WTC11 (cell line): ENCODE data around the gene HTR6.

ENCODE experiments used
- JUN ChIP-seq: sonication (generic); formaldehyde crosslinking; IDR thresholded peaks from 2 replicates; pipeline ENCODE4 v1.8.0; 2023; ENCODE audit warnings: mild to moderate bottlenecking, missing genetic modification reagents
- SMAD3 ChIP-seq: sonication (generic); formaldehyde crosslinking; IDR thresholded peaks from 2 replicates; pipeline ENCODE4 v1.8.0; 2022; ENCODE audit warnings: missing genetic modification reagents, mild to moderate bottlenecking, borderline replicate concordance
- TF ChIP-seq, protein P1 (sequence below): fragments of 200-600 bp; IDR thresholded peaks from 2 replicates; pipeline ENCODE4 v1.8.0; 2022; ENCODE audit warnings: antibody characterized with exemption
- TF ChIP-seq, protein P2 (sequence below): sonication (generic); formaldehyde crosslinking; IDR thresholded peaks from 2 replicates; pipeline ENCODE4 v1.8.1; 2023; ENCODE audit warnings: mild to moderate bottlenecking, missing genetic modification reagents

DNA sequence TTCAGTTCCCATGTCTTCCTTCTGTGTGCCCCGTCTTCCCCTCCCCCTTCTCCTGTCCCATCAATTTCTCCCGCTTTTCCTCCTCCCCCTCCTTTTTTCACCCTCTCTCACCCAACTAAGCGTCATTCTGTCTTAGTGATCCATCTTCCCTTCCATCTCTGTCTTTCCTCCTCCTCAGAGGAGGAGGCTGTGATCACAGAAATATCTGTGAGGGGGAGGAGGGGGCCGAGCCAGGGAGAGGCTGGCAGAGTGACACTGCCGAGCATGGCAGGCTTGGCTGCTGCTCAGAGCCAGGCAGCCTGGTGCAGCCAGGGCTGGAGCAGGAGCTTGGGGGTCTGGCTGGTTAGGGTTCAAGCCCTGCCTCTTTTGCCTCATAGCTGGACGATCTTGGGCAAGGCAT lies 7.6 kb downstream of the HTR6 start:
- TF ChIP-seq, protein P1, sequence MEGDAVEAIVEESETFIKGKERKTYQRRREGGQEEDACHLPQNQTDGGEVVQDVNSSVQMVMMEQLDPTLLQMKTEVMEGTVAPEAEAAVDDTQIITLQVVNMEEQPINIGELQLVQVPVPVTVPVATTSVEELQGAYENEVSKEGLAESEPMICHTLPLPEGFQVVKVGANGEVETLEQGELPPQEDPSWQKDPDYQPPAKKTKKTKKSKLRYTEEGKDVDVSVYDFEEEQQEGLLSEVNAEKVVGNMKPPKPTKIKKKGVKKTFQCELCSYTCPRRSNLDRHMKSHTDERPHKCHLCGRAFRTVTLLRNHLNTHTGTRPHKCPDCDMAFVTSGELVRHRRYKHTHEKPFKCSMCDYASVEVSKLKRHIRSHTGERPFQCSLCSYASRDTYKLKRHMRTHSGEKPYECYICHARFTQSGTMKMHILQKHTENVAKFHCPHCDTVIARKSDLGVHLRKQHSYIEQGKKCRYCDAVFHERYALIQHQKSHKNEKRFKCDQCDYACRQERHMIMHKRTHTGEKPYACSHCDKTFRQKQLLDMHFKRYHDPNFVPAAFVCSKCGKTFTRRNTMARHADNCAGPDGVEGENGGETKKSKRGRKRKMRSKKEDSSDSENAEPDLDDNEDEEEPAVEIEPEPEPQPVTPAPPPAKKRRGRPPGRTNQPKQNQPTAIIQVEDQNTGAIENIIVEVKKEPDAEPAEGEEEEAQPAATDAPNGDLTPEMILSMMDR: no peak
- TF ChIP-seq SMAD3: no peak
- no peak for TF ChIP-seq JUN (CRISPR knock-in tag)
- TF ChIP-seq, protein P2, sequence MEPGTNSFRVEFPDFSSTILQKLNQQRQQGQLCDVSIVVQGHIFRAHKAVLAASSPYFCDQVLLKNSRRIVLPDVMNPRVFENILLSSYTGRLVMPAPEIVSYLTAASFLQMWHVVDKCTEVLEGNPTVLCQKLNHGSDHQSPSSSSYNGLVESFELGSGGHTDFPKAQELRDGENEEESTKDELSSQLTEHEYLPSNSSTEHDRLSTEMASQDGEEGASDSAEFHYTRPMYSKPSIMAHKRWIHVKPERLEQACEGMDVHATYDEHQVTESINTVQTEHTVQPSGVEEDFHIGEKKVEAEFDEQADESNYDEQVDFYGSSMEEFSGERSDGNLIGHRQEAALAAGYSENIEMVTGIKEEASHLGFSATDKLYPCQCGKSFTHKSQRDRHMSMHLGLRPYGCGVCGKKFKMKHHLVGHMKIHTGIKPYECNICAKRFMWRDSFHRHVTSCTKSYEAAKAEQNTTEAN: no peak
